Measurements from ENCODE around the gene MVB12A. TPM values are rescaled to one million over a fixed set of nuclear protein-coding genes. Genes with fewer than 3 reads are reported as not detected.

Gene MVB12A
- total and polyA plus RNA-seq, 9 of the 15 experiments (the other 6 are each of a cell fraction or from before 2014, with no cell fraction given), result 1.2 to 46.2 (median 22.4) TPM

- TF ChIP-seq MGA (IDR thresholded peaks at IDR 0.05) (0 out of 2 replicates have a peak, but pooled peaks have one; percentile 39), KDM4B (IDR thresholded peaks at IDR 0.05; ENCODE audit: borderline replicate concordance in 2 of 2, low read depth in 1 of 2) (no peak), SMAD1 (IDR thresholded peaks at IDR 0.05; ENCODE audit: low read depth, low read length, partially characterized antibody) (no peak), ZNF197 (CRISPR knock-in tag; IDR thresholded peaks at IDR 0.05; ENCODE audit: low read depth) (no peak), CBX1 (IDR thresholded peaks at IDR 0.05; ENCODE audit: low read depth) (0 out of 2 replicates have a peak, but pooled peaks have one; percentile 12), IRF2 (CRISPR knock-in tag; IDR thresholded peaks at IDR 0.05) (no peak), NFYB (IDR thresholded peaks at IDR 0.05; ENCODE audit: extremely low read depth, insufficient read length) (no peak), HCFC1 (IDR thresholded peaks at IDR 0.05; ENCODE audit: low read depth, low read length) (no peak), ZNF165 (CRISPR knock-in tag; IDR thresholded peaks at IDR 0.05; ENCODE audit: borderline replicate concordance) (no peak; the same call in 1 of the 2 replicates), MLX (CRISPR knock-in tag; conservative IDR thresholded peaks at IDR 0.05) (no peak), EP300 (IDR thresholded peaks at IDR 0.05; ENCODE audit: low read length) (no peak), SETDB1 (IDR thresholded peaks at IDR 0.05; ENCODE audit: low read length) (no peak)
- TF ChIP-seq, protein P1, sequence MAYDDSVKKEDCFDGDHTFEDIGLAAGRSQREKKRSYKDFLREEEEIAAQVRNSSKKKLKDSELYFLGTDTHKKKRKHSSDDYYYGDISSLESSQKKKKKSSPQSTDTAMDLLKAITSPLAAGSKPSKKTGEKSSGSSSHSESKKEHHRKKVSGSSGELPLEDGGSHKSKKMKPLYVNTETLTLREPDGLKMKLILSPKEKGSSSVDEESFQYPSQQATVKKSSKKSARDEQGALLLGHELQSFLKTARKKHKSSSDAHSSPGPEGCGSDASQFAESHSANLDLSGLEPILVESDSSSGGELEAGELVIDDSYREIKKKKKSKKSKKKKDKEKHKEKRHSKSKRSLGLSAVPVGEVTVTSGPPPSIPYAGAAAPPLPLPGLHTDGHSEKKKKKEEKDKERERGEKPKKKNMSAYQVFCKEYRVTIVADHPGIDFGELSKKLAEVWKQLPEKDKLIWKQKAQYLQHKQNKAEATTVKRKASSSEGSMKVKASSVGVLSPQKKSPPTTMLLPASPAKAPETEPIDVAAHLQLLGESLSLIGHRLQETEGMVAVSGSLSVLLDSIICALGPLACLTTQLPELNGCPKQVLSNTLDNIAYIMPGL (CRISPR knock-in tag; IDR thresholded peaks at IDR 0.05), result no peak
These were observed 13.6 kb upstream of the MVB12A start (continued) for GRCh38 chr19:17406046-17406886.
